Superior temporal gyrus (tissue), 1 donor: ENCODE data around the gene F5.

ENCODE experiments used
- DNase-seq: peaks from one replicate; pipeline ENCODE4 v3.0.0-alpha.2; 2016; ENCODE audit errors: extremely low spot score

Gene F5

GRCh38 chr1:169483500-169483966 lies 102.7 kb downstream of the F5 start:
- DNase-seq: peak; percentile 58

GRCh38 chr1:169479363-169480066 lies 106.8 kb downstream of the F5 start:
- peak; percentile 5 for DNase-seq

GRCh38 chr1:169478094-169478672 lies 108.1 kb downstream of the F5 start:
- DNase-seq: no peak

GRCh38 chr1:169475806-169476387 lies 110.4 kb downstream of the F5 start:
- no peak for DNase-seq

DNA sequence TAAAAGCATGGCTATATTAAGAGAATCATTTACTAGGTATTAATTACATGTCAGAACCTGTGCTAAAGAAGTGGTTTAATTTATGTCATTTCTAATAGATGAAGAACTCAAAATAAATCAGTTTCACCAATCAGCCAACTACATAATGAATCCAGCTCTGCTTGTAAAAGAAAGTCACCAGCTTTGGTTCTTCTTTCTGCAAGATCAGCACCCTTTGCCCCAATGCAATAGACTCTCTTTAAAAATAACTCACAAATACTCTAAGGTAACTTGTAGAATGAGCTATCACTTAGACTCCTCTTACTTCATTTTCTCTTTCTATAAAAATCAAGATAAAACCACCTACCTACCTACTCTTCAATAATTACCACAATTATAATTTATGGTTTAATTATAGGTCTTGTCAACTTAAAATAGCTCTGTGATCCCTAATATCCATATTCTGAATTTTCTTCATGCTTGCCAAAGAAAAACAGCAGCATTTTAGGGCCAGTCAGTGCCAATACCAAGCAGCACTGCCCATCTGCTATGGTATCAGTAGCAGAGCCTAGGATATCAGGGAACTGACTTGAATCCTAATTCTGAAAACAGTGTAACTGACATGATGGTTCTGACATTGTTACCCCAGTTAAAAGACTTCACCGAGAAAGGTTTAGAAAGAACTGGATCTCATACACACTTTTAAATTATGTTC lies 111.8 kb downstream of the F5 start:
- DNase-seq: no peak

DNA sequence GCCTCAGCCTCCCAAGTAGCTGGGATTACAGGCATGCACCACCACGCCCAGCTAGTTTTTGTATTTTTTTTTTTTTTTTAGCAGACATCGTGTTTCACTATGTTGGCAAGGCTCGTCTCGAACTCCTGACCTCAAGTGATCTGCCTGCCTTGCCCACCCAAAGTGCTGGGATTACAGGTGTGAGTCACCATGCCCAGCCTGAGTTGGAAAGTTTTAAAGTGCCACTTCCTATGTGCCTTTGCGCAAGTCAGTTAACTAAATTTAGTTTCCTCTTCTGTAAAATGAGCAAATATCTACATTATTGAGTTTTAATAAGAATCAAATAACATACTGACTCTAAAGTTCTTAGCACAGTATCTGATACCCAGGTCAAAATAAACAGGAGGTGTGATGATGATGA lies 112.9 kb downstream of the F5 start:
- no peak for DNase-seq

GRCh38 chr1:169472738-169473137 lies 113.5 kb downstream of the F5 start:
- no peak for DNase-seq

DNA sequence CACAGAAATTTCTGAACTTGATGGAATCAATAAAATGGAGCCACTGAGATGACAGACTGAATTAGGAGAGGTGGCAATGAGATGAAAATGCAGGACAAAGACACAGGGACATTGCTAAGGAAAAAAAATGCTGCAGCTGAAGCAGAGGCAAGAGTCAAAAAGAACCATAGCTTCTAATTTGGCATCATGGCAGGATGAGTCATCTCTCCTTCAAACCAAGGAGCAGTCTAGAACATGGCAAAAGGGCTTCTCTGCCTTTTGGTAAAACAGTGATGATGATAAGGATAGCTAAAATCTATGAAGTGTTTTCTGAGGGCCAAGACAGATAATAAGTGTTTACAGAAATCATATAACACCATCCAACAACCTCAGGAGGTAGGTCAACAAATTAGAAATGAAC lies 117.3 kb downstream of the F5 start:
- DNase-seq: no peak

GRCh38 chr1:169466259-169467230 lies 119.7 kb downstream of the F5 start:
- no peak for DNase-seq

- no peak for DNase-seq
Measured at GRCh38 chr1:169465281-169465680, 121.0 kb downstream of the F5 start.
